ENCODE measurements around the gene DSC1.

DNA sequence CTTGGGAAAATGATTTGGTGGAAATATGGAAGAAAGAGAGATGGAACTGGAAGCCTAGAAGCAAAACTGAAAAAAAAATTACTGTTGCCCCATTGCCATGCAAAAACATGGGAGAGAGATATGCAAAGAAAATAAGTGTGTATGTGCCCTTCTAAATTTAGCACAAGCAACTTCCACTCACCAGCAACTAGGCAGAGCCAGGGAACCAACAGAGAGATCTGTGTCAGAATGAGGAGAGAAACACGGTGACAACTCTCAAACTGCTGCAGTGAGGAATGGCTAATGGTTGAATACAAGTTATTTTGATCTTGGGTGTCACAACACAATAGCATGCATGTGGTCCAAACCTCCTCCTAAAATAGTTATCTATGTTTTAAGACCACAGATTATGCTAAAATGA is 71.3 kb downstream of the DSC1 start:
- TF ChIP-seq CTCF (IDR thresholded peaks at IDR 0.05; ENCODE audit: low read depth, low read length) (no peak), EZH2phosphoT487 (IDR thresholded peaks at IDR 0.05; ENCODE audit: low read depth) (no peak)

Data from OCI-LY3 (cell line).